HG03175 (cell line): ENCODE measurements around the gene MBOAT7.

ENCODE experiments used
- ATAC-seq: cut with Tn5 transposase; IDR thresholded peaks from one replicate; pipeline ENCODE4 v1.9.1; 2021; ENCODE audit warnings: mild to moderate bottlenecking, moderate library complexity; ENCODE audit not compliant: unreplicated experiment

The MBOAT7 gene

DNA sequence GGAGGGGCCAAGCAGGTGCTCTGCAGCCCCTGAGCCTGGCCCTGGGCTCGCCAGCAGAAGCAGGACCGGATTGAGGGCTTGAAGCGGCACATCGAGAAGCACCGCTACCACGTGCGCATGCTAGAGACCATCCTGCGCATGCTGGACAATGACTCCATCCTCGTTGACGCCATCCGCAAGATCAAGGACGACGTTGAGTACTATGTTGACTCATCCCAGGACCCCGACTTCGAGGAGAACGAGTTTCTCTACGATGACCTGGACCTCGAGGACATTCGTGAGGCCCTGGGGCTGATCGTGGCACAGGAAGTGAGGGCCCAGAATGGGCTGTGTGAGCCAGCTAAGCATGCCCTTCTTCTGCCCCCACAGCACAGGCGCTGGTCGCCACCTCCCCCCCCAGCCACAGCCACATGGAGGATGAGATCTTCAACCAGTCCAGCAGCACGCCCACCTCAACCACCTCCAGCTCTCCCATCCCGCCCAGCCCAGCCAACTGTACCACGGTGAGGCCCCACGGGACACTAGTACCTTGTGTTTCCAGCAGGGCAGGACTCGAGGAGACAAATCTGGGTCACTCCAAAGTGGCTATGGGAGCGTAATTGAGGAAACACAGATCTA lies 43.7 kb downstream of the MBOAT7 start:
- ATAC-seq, result no peak

DNA sequence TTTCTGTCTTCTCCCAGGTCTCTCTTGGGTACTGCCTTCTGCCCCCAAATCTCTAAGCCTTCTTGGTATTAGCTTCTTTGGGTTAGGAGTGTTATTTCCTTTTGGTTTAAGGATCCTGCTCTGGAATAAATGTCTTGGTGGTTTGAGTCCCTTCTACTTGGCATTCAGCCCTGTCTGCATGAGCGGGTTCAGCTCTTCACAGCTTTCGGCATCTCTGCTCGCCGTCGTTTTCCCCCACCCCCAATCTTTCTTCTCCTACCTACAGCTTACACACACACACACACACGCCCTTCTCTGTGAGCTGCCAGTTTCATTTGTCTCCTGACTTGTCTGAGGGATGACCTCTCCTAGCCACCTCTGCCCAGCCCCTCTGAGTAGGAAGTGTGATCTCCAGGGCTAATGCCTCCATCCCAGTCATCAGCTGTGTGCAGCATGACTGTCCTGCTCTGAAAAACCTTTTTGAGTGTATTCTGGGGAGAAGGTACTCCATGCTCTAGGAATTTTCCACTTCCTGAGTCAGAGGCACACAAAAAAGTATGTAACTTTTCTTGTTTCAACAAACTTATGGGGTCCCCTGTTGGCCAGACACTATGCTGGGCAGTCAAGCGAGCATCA lies 47.1 kb downstream of the MBOAT7 start:
- ATAC-seq, result no peak

DNA sequence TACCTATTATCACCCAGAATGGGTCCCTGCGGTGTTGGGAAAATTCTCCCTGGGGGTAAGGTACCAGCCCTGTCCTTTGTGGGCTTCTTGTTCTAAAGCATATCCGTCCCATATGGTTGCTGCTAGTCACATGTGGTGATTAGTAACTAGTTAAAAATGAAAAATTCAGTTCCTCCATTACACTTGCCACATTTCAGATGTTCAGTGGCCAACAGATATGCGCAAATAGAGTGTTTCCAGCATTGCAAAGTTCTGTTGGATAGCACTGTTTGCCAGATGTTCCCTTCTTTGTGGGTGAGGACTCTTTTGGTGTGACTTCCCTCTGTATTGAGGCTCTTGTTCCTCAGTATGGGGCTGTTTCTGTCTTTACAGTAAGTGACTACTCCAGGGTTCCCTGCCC lies 48.0 kb downstream of the MBOAT7 start:
- no peak for ATAC-seq

DNA sequence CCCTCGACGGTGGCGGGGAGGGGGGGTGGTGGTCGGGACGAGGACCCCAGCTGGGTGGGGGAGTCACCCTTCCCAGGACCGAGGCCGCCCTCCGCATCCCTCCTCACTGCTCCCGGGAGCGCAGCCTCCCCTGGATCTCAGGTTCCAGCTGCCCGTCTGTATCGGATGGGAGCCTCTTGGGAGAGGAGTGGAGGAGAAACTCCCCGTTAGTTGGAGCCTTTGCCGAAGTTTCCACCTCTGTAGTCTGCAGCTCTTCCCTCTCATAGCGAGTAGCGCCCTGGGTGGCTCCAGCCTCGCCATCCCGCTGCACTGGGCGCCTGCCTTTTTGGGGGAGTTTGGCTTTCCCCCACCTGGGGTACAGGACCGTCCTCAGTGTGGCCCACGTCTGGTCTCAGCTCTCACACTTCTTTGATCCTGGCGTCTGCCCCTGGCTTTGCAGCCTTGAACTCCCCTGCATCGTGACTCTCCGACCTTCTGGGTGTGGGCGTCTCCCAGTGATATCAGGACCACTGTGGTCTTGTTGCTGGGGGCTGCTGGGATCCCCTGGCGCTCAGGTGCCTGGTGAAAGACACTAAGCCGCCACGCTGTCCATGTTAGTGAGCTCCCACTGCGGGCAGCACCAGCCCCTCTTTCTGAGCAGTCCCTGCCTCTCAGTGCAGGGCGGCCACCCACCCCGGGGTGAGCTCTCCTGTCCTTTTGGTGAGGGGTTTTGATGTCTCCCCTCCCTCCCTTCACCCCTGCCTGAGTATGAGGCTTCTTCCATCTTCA lies 50.7 kb downstream of the MBOAT7 start:
- no peak for ATAC-seq

DNA sequence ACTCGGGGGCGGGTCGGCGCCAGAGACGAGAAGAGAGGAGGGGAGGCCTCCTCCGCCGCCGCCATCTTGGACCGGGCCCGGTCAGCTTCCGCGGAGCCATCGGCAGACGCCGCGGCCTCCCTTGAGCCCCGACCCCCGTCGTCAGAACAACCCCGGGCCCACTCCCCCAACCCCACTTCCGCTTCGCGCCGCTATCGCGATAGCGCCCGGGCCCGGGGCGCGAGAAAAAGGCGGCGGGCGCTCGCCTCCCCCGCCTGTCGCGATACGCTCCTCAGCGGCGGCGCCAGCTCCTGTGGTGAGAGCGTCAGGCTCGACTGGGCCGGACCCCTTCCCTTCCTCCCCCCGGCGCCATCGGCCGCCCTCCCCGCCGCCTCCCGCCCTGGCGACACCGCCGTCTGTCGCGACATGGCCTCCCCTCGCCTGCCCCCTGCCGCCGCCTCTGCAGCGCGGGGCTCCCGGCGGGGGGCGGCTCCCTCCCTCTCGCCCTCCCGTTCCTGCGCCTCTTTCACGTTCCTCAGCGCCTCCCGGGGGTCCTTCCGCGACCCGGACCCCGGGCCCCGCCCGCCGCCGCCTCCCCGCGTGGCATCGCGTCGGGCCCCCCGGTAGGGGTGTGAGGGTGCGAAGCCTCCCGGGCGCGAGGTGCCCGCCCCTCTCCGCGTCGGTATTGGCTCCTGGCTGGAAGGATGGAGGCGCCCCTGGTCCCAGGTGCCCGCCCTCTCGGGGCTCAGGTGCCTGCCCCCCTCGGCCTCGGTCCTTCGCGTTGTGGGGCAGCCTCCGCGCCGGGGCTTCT lies 51.5 kb downstream of the MBOAT7 start, which contains the start of gene CNOT3:
Gene CNOT3, plus strand, starts transcription at position 64 of the 790 bp plus-strand sequence. CDS start 5,217 bp downstream, outside the sequence.
- no peak for ATAC-seq

DNA sequence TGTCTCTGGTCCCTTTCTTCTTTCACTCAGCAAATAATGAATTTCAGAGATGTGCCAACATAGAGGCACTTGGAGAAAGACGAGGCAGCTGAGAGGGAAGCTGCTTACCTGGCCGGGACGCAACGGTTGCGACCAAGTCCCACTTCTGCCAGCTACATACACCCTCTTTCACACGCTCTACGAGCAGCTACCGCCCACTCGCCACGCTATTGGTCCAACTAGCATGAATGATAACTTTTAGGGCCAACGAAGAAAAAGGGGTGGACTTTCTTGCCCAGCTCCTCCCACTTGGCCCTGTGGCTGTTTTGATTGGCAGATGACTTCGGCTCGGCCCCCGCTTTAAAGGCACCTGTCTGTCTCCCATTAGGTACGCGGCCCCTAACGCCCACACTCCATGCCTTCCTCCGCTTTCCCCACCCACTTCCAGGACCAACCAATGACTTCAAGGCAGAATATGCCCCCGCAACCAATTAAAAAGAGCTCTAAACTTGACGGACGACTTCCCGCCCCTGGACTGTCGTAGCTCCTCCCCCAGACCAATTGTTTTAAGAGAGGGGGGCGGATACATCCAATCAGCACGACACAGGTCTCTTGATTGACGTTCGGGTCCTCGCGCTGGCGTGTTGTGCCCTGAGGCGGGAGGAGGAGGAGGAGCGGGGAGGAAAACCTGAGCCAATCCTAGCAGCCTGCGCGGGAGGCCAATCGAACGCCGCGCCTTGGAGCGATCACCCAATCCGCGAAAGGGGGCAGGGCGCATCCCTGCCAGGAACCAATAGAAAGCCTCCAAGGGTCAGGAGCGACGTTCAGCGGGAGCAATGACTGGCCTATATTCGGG lies 52.3 kb downstream of the MBOAT7 start:
- peak; percentile 80 for ATAC-seq

DNA sequence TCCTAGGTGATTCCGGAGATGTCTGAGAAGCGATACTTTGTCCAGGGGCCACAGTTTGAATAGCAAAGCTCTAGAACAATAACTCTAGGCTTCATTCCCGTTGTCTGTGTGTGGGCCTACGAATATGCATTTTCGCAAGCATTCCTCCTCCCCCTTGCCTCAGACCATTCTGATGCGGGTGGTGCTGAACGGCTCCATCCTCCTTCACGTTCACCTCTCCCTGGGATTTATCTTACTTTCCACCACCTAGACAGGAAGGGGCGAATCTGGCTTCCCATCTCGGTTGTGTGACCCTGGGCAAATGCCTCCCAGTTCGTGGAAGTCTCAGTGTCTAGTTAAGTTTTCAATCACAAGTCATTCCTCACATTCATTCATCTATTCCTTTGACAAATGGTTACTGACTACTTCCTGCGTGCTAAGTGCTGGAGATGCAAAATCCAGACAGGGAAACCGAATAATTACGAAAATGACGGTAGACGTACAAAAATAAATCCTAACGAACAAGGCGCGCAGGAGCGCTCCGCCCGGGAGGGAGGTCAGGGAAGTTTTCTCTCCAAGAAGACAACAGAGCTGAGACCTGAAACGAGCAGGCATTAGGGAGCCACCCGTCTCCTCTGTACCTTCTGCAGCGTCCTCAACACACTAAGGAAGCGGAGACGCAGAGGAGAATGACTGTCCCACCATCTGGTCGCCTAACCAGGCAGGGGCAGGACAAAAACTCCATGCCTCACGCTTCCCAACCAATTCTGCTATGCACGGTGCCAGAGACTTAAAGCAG lies 53.1 kb downstream of the MBOAT7 start:
- no peak for ATAC-seq

DNA sequence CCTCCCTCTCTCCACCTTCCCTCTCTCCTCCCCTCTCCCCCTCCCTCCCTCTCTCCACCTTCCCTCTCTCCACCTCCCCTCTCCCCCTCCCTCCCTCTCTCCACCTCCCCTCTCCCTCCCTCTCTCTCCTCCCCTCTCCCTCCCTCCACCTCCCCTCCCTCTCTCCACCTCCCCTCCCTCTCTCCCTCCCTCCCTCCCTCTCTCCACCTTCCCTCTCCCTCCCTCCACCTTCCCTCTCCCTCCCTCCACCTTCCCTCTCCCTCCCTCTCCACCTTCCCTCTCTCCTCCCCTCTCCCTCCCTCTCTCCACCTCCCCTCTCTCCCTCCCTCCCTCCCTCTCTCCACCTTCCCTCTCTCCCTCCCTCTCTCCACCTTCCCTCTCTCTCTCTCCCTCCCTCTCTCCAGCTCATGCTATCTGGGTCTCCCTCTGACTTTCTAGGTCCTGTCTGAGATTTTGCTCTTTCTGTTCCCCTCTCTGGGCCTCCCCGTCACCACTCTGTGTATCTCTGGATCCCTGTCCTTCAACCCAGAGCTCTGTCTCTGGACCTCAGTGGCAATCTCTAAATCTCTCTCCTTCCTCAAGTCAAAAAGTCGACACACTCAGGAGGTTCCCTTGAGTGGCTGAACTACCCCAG lies 55.3 kb downstream of the MBOAT7 start:
- ATAC-seq, result no peak

DNA sequence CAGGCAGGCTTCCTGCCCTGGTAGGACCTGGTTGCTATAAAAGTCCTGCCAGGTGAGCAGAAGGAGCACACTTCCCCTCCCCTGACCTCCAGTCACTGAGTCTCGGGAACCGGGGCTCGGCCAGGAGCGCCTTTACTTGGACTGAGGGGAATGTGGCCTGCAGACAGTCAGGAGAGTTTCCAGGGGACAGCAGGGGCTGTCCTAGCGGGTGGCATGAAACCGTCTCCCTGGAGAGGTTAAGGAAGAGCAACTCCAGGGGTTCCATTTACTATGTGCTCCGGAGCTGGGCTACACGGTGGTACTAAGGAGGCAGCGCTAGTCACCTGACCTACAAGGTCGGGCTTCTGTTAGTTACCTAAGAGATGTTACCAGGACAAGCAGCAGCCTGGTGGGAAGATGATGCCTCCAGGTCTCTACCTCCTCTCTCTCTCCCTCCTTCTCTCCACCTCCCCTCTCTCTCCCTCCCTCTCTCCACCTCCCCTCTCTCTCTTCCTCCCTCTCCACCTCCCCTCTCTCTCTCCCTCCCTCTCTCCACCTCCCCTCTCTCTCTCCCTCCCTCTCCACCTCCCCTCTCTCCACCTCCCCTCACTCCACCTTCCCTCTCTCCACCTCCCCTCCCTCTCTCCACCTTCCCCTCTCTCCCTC lies 55.9 kb downstream of the MBOAT7 start:
- no peak for ATAC-seq

DNA sequence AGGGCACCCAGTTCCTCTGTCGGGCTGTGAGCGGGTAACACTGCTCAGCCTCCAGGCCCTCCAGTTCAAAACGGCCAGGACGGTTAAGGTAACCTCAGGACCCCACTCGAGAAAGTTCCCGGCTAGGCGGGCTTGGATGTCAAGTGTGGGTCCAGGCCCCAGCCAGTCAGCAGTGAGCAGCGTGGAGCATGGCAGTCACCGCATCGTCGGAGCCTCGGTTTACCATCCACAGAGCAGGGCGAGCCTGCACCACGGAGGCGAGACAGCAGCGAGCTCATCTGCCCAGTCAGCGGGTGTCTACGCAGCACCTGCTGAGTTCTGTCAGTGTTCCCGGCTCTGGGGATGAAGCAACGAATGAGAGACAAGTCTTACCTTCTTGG lies 59.8 kb downstream of the MBOAT7 start:
- ATAC-seq, result no peak

DNA sequence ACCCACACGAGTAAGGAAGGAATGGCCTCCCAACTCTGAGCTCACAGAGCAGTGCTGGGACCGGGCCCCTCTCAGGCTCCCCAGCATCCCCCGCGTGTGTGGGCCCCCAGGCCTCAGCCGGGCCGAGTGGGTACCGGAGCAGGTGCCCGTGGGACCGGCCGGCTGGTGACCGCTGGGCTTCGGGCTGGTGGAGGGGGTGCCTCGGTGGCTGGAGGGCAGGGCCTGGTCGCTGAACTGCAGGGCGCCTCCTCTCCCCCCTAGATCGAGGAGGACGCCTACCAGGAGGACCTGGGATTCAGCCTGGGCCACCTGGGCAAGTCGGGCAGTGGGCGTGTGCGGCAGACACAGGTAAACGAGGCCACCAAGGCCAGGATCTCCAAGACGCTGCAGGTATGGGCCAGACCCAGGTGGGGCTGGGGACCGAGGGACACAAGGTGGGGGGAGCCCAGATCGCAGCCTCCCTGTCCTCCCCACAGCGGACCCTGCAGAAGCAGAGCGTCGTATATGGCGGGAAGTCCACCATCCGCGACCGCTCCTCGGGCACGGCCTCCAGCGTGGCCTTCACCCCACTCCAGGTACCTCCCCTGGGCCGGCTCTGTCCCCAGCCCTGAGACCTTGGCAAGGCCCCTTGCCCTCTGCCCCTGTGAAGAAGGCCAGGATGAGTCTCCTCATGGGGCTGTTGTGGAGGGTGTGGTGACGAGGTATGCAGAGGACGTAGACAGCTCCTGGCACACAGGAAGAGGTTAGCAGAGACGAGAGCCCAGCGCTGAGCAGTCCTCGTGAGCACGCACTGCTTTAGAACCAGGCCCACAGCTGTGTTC lies 60.4 kb downstream of the MBOAT7 start:
- no peak for ATAC-seq

DNA sequence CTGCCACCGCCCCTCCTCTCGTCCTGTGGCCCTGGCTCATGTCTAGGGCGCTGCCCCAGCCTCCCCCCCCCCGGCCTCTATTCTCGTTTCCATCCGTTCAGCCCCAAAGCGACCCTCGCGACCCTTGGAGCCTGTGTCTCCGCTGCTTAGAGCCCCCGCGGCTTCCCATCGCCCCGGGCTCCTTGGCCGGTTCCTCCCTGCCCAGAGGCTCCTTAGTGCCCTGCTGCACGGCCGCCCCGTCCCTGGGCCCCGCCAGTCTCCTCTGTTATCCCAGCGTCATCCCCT lies 61.0 kb downstream of the MBOAT7 start:
- no peak for ATAC-seq

DNA sequence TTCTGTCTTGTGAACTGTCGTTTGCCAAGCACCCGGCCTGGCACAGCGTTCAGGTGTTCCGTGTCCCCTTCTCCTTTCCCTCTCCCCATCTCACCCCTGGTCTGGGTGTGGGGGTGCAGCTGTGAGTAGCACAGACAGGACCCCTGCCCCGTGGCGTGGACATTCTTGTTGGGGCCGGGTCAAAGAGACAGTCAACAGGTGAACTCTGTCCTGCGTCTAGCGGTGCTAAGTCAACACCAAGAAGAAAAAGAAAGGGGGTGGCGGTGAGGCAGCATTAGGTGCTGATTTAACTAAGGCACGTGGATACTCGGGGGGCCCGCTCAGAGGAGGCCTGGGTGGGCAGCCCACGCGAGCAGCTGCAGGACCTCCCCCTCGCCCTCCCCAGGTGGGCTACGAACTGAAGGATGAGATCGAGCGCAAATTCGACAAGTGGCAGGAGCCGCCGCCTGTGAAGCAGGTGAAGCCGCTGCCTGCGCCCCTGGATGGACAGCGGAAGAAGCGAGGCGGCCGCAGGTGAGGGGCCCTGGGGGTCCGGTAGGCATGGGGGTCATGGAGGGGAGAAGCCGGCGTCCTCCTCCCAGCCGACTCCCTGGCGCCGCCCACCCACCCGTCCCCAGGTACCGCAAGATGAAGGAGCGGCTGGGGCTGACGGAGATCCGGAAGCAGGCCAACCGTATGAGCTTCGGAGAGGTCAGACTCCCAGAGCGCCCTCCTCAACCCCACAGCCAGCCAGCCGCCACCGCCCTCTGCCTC lies 61.5 kb downstream of the MBOAT7 start:
- ATAC-seq, result no peak

DNA sequence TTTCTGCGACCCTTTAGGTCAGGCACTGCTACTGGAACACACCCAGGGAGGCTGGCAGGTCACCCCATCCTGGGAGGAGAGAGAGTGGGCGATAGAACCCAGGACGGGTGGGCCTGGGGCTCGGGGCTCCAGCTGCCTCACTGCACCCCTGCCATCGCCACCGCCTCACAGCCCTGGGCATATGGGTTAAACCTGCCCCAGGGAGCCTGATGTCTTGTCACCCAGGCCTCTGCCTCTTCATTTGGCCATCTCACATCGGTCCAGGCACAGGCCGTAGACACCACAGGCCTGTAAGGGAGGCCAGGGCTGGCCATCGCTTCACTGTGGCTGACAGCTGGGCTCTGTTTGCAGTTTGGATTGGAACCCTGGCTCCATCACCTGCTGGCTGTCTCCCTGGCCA lies 63.7 kb downstream of the MBOAT7 start:
- no peak for ATAC-seq

DNA sequence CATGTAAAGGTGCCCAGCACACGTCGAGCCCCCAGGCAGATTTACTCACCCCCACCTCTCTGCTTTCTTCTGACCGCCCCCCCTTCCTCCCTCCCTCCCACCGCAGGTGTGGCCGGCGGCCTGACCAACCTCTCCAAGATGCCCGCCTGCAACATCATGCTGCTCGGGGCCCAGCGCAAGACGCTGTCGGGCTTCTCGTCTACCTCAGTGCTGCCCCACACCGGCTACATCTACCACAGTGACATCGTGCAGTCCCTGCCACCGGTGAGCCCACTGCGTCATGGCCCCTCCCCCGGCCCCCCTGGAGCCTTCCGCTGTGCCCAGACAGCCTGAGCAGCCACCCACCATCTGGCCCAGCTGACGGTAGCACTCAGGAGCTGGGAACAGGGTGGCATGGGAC lies 65.0 kb downstream of the MBOAT7 start:
- no peak for ATAC-seq

DNA sequence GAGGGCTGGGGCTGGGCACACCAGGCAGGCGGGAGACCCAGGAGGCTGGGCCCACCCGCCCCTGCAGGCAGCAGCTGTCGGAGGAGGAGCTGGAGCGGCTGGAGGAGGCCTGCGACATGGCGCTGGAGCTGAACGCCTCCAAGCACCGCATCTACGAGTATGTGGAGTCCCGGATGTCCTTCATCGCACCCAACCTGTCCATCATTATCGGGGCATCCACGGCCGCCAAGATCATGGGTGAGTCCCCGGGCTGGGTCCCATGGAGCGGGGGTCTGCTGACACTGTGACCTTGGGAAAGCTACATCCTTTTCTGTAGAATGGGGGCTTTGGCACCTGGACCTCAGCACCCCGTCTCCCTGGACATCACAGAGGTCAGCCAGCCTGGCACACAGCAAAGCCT lies 65.7 kb downstream of the MBOAT7 start:
- no peak for ATAC-seq
